ENCODE measurements around the gene RPL35. TPM values are rescaled to one million over a fixed set of nuclear protein-coding genes. Genes with fewer than 3 reads are reported as not detected.
"Not testable (repeated sequence)": the region's sequence is repeated elsewhere in the genome, so short reads cannot be mapped to it uniquely, and the experiment has no call there.

Gene RPL35
- total RNA-seq, 2 experiments from 2014 or later = 2,088 to 2,142 TPM

DNA sequence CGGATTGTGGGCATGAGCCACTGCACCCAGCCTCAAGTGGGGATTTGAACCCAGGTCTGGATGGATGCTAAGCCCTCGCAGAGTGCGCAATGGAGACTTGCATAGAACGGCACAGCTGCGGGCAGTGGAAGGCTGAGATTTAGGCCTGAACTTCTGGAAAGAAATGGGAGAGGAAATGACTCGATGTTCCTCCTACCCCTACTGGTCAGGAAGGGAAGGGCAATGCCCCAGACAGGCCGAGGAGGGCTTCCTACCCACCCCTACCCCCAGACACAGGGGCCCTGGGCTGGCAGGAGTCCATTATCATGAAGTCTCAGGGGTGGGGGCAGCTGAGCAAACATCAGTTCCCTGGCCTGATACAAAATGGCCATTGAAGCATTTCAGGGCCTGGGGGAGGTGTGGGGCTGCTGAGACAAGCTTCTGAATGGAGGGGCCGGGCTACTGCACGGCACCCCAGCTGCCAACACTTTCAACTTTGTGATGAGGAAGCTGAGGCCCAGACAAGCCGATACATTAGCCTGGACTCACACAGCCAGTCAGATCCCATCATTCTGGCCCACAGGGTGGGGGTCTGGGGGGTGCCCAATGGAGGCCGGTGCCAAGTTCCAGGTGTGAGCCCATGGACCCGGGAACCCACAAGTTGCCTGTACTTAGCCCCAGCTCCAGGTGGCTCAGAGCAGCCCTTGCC, 22.0 kb downstream of the RPL35 start:
- Mint-ChIP-seq H3K27ac (no peak overlapping the region), H3K4me3 (no peak overlapping the region), H3K27me3 (peaks cover 41% of the 10 kb centered on the region), H3K4me1 (ENCODE audit: low read depth) (no peaks in the 10 kb centered on the region), H3K36me3 (ENCODE audit: low read depth) (no peaks in the 10 kb centered on the region), H3K9me3 (no peaks in the 10 kb centered on the region)
- Histone ChIP-seq H3K36me3 (ENCODE audit: insufficient read depth, low read length) (no peaks in the 10 kb centered on the region), H3K9me3 (ENCODE audit: control insufficient read depth in 1 of 2, insufficient read depth in 1 of 2, low read length in 2 of 2) (no peaks in the 10 kb centered on the region), H3K4me3 (ENCODE audit: low read length) (no peak overlapping the region), H3K27ac (ENCODE audit: low read depth in 1 of 2, low read length in 2 of 2) (no peak overlapping the region), H3K4me1 (ENCODE audit: insufficient read depth, low read length) (no peaks in the 10 kb centered on the region), H3K27me3 (ENCODE audit: control insufficient read depth in 1 of 2, insufficient read depth in 2 of 2, low read length in 2 of 2) (peaks cover 3 to 19% of the 10 kb centered on the region in 2 experiments)
- ATAC-seq (ENCODE audit: poor library complexity) = no peak
- ChIA-PET POLR2A (no interaction called here), CTCF (interaction anchor here (1.4 to 2.9 kb wide), 2 partner anchors 13 to 17 kb away, joined by 5 to 16 read pairs; partner anchors contain the start of gene WDR38)
- DNase-seq = peak in 1 of 14 experiments; percentile 20
- intact Hi-C loops (cut with DNase I, micrococcal nuclease) = no loop called here
- TF ChIP-seq, protein P1, sequence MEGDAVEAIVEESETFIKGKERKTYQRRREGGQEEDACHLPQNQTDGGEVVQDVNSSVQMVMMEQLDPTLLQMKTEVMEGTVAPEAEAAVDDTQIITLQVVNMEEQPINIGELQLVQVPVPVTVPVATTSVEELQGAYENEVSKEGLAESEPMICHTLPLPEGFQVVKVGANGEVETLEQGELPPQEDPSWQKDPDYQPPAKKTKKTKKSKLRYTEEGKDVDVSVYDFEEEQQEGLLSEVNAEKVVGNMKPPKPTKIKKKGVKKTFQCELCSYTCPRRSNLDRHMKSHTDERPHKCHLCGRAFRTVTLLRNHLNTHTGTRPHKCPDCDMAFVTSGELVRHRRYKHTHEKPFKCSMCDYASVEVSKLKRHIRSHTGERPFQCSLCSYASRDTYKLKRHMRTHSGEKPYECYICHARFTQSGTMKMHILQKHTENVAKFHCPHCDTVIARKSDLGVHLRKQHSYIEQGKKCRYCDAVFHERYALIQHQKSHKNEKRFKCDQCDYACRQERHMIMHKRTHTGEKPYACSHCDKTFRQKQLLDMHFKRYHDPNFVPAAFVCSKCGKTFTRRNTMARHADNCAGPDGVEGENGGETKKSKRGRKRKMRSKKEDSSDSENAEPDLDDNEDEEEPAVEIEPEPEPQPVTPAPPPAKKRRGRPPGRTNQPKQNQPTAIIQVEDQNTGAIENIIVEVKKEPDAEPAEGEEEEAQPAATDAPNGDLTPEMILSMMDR (IDR thresholded peaks at IDR 0.05) = no peak

DNA sequence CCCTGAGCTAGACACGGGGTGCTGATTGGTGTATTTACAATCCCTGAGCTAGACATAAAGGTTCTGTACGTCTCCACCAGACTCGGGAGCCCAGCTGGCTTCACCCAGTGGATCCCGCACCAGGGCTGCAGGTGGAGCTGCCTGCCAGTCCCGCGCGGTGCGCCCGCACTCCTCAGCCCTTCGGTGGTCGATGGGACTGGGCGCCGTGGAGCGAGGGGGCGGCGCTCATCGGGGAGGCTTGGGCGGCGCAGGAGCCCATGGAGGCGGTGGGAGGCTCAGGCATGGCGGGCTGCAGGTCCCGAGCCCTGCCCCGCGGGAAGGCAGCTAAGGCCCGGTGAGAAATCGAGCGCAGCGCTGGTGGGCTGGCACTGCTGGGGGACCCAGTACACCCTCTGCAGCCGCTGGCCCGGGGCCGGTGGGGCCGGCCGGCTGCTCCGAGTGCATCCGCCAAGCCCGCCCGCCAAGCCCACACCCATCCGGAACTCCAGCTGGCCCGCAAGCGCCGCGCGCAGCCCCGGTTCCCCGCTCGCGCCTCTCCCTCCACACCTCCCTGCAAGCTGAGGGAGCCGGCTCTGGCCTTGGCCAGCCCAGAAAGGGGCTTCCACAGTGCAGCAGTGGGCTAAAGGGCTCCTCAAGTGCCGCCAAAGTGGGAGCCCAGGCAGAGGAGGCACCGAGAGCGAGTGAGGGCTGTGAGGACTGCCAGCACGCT, 23.0 kb downstream of the RPL35 start:
- H3K4me3 ChIP-seq (ENCODE audit: low read length); POLR2A ChIA-PET; H3K9me3 ChIP-seq (ENCODE audit: control insufficient read depth in 1 of 2, insufficient read depth in 1 of 2, low read length in 2 of 2); ATAC-seq (ENCODE audit: poor library complexity); H3K4me3 Mint-ChIP-seq; DNase-seq; H3K27ac Mint-ChIP-seq; H3K4me1 ChIP-seq (ENCODE audit: insufficient read depth, low read length); H3K36me3 Mint-ChIP-seq (ENCODE audit: low read depth); H3K4me1 Mint-ChIP-seq (ENCODE audit: low read depth); H3K9me3 Mint-ChIP-seq; intact Hi-C loops (cut with DNase I, micrococcal nuclease); H3K27ac ChIP-seq (ENCODE audit: low read depth in 1 of 2, low read length in 2 of 2); H3K36me3 ChIP-seq (ENCODE audit: insufficient read depth, low read length): not testable (repeated sequence)
- CTCF ChIA-PET = interaction anchor here (2.0 kb wide), 1 partner anchor 14 kb away, joined by 5 read pairs; the partner anchor contains the start of gene WDR38
- peaks cover 41% of the 10 kb centered on the region for H3K27me3 Mint-ChIP-seq
- peaks cover 3 to 19% of the 10 kb centered on the region in 2 experiments for H3K27me3 ChIP-seq (ENCODE audit: control insufficient read depth in 1 of 2, insufficient read depth in 2 of 2, low read length in 2 of 2)

- H3K27ac Mint-ChIP-seq; H3K9me3 Mint-ChIP-seq; H3K9me3 ChIP-seq (ENCODE audit: control insufficient read depth in 1 of 2, insufficient read depth in 1 of 2, low read length in 2 of 2); H3K36me3 Mint-ChIP-seq (ENCODE audit: low read depth); POLR2A ChIA-PET; H3K36me3 ChIP-seq (ENCODE audit: insufficient read depth, low read length); H3K4me1 ChIP-seq (ENCODE audit: insufficient read depth, low read length); H3K27ac ChIP-seq (ENCODE audit: low read depth in 1 of 2, low read length in 2 of 2); intact Hi-C loops (cut with DNase I, micrococcal nuclease); DNase-seq; H3K4me1 Mint-ChIP-seq (ENCODE audit: low read depth); H3K4me3 Mint-ChIP-seq; H3K4me3 ChIP-seq (ENCODE audit: low read length); ATAC-seq (ENCODE audit: poor library complexity): not testable (repeated sequence)
- CTCF ChIA-PET = interaction anchor here (2.0 kb wide), 1 partner anchor 15 kb away, joined by 5 read pairs; the partner anchor contains the start of gene WDR38
- H3K27me3 Mint-ChIP-seq = peaks cover 41% of the 10 kb centered on the region
- peaks cover 3 to 19% of the 10 kb centered on the region in 2 experiments for H3K27me3 ChIP-seq (ENCODE audit: control insufficient read depth in 1 of 2, insufficient read depth in 2 of 2, low read length in 2 of 2)
Observed at GRCh38 chr9:124838132-124838531, 23.6 kb downstream of the RPL35 start.

DNA sequence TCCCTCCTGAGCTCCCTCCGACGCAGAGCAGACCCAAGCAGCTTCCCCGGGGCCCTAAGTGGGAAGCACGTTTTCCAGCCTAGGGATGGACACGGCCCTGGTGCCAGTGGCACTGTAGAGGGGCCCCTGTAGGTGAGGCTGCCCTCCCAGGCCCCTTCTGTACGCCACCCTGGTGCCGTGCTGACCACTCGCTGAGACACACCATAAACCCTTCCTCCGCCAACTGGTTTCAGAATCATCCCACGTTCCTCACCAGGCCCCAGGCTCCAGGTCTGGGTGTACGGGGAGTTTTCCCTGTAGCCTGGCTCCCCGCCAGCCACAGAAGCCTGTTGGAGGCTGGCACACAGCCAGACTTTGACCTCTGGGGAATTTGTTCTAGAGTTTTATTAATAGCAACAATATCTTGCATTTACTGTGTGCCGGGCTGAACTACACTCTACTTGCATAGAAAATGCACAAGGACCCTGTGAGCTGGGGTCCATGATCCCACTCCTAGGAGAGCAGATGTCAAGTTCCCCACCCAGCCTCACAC, 26.7 kb downstream of the RPL35 start:
- H3K27me3 ChIP-seq (ENCODE audit: control insufficient read depth in 1 of 2, insufficient read depth in 2 of 2, low read length in 2 of 2) = peaks cover 5 to 17% of the 10 kb centered on the region in 2 experiments
- H3K36me3 ChIP-seq (ENCODE audit: insufficient read depth, low read length) = no peaks in the 10 kb centered on the region
- H3K9me3 Mint-ChIP-seq = no peaks in the 10 kb centered on the region
- ChIA-PET POLR2A (no interaction called here), CTCF (no interaction called here)
- intact Hi-C loops (cut with DNase I, micrococcal nuclease) = no loop called here
- no peaks in the 10 kb centered on the region for H3K4me1 Mint-ChIP-seq (ENCODE audit: low read depth)
- H3K27me3 Mint-ChIP-seq = peaks cover 37% of the 10 kb centered on the region
- no peak overlapping the region for H3K4me3 ChIP-seq (ENCODE audit: low read length)
- ATAC-seq (ENCODE audit: poor library complexity) (no peak), DNase-seq (no peak)
- H3K27ac Mint-ChIP-seq = no peak overlapping the region
- H3K27ac ChIP-seq (ENCODE audit: low read depth in 1 of 2, low read length in 2 of 2) = no peak overlapping the region
- TF ChIP-seq, protein P1 (IDR thresholded peaks at IDR 0.05) = no peak
- no peaks in the 10 kb centered on the region for H3K9me3 ChIP-seq (ENCODE audit: control insufficient read depth in 1 of 2, insufficient read depth in 1 of 2, low read length in 2 of 2)
- no peaks in the 10 kb centered on the region for H3K36me3 Mint-ChIP-seq (ENCODE audit: low read depth)
- H3K4me1 ChIP-seq (ENCODE audit: insufficient read depth, low read length) = no peaks in the 10 kb centered on the region
- H3K4me3 Mint-ChIP-seq = no peak overlapping the region

All from CD4-positive, alpha-beta T cell (primary cell).